SK-N-SH (cell line): ENCODE measurements around the gene KIF3C. TPM values are rescaled to one million over a fixed set of nuclear protein-coding genes. Genes with fewer than 3 reads are reported as not detected.

Experiments
- CTCF ChIA-PET: fragments of 300-600, 350-600 bp; formaldehyde crosslinking; extraction: SDS; loops from one replicate; lab custom pipeline; 2021; lab: Yijun Ruan, JAX
- POLR2A ChIA-PET: fragments of 350-600 bp; sonication (Branson Sonifier 250); formaldehyde crosslinking; extraction: SDS; loops from one replicate; lab custom pipeline; 2020; ENCODE audit warnings: antibody characterized with exemption, inconsistent platforms; lab: Yijun Ruan, JAX
- DNase-seq: peaks from one replicate; pipeline ENCODE4 v3.0.0; 2012
- H2AFZ ChIP-seq: fragments of 200-600 bp; sonication (generic); 2 replicates; pipeline ENCODE4 v1.8.1; 2016; ENCODE audit warnings: antibody characterized with exemption, mild to moderate bottlenecking, low read depth
- H3F3A ChIP-seq: fragments of 200-600 bp; sonication (generic); replicated peaks from 2 replicates; pipeline ENCODE3; 2016; ENCODE audit warnings: antibody characterized with exemption, mild to moderate bottlenecking; ENCODE audit not compliant: insufficient read depth
- H3K27ac ChIP-seq, 2 experiments: fragments of 200-500 bp in 1 of 2; fragments of 200-600 bp in 1 of 2; sonication (Bioruptor generic) in 1 of 2; sonication (generic), shearing (Covaris generic) in 1 of 2; 2 replicates each; pipeline versions ENCODE4 v1.5.1 to v1.6.1; 2014 to 2016; ENCODE audit warnings: low read depth in 2 of 2, inconsistent platforms in 1 of 2, low read length in 1 of 2, mild to moderate bottlenecking in 1 of 2, mixed read lengths in 1 of 2
- H3K27me3 ChIP-seq: fragments of 200-600 bp; sonication (generic), shearing (Covaris generic); 2 replicates; pipeline ENCODE4 v1.6.1; 2016; ENCODE audit warnings: mixed run types; ENCODE audit not compliant: insufficient read depth
- H3K36me3 ChIP-seq, 2 experiments: fragments of 200-500 bp in 1 of 2; fragments of 200-600 bp in 1 of 2; sonication (Bioruptor generic) in 1 of 2; sonication (generic) in 1 of 2; replicated peaks in 1 of 2; 2 replicates each; pipeline versions ENCODE3 to v1.5.1; 2014 to 2016; ENCODE audit warnings: low read length in 1 of 2, mild to moderate bottlenecking in 1 of 2; ENCODE audit not compliant: insufficient read depth in 2 of 2, control insufficient read depth in 1 of 2
- H3K4me1 ChIP-seq, 2 experiments: fragments of 200-500 bp in 1 of 2; fragments of 200-600 bp in 1 of 2; sonication (Bioruptor generic) in 1 of 2; sonication (generic), shearing (Covaris generic) in 1 of 2; 2 replicates each; pipeline versions ENCODE4 v1.5.1 to v1.6.1; 2014 to 2016; ENCODE audit warnings: low read depth in 1 of 2, low read length in 1 of 2, mixed run types in 1 of 2; ENCODE audit not compliant: insufficient read depth in 2 of 2, control insufficient read depth in 1 of 2
- H3K4me2 ChIP-seq: fragments of 200-600 bp; sonication (generic), shearing (Covaris generic); 2 replicates; pipeline ENCODE4 v1.6.1; 2017; ENCODE audit warnings: mixed run types
- H3K4me3 ChIP-seq, 2 experiments: fragments of 200-500 bp in 1 of 2; fragments of 200-600 bp in 1 of 2; sonication (Bioruptor generic) in 1 of 2; sonication (generic), shearing (Covaris generic) in 1 of 2; 2 replicates each; pipeline versions ENCODE4 v1.5.1 to v1.8.1; 2014 to 2016; ENCODE audit warnings: low read depth in 2 of 2, inconsistent platforms in 1 of 2, low read length in 1 of 2, mild to moderate bottlenecking in 1 of 2, mixed read lengths in 1 of 2, moderate library complexity in 1 of 2
- H3K79me2 ChIP-seq: fragments of 200-600 bp; sonication (generic); 2 replicates; pipeline ENCODE4 v1.8.1; 2017; ENCODE audit warnings: mild to moderate bottlenecking; ENCODE audit not compliant: insufficient read depth
- H3K9ac ChIP-seq: fragments of 200-600 bp; sonication (generic); 2 replicates; pipeline ENCODE4 v1.6.1; 2017; ENCODE audit warnings: mixed run types
- H3K9me2 ChIP-seq: fragments of 200-600 bp; sonication (generic); 2 replicates; pipeline ENCODE4 v1.6.1; 2017; ENCODE audit warnings: mixed run types
- H3K9me3 ChIP-seq: fragments of 200-600 bp; sonication (generic); 2 replicates; pipeline ENCODE4 v1.6.1; 2017; ENCODE audit warnings: mixed run types, mild to moderate bottlenecking, moderate library complexity
- H4K20me1 ChIP-seq: fragments of 200-600 bp; sonication (generic); 2 replicates; pipeline ENCODE4 v1.6.1; 2017; ENCODE audit warnings: mild to moderate bottlenecking, mixed run types; ENCODE audit not compliant: insufficient read depth
- CHD2 ChIP-seq: fragments of 150-350 bp; IDR thresholded peaks from 2 replicates; pipeline ENCODE4 v1.6.1; 2018; ENCODE audit warnings: low read length; ENCODE audit not compliant: partially characterized antibody
- EP300 ChIP-seq, 2 experiments: IDR thresholded peaks; 2 replicates each; pipeline versions ENCODE4 v1.4.0 to v1.6.1; 2012; ENCODE audit warnings: borderline replicate concordance in 1 of 2, low read depth in 1 of 2, low read length in 1 of 2
- EZH2phosphoT487 ChIP-seq: fragments of 200-600 bp; sonication (generic); IDR thresholded peaks from 2 replicates; pipeline ENCODE4 v1.6.1; 2017; ENCODE audit warnings: low read depth, mixed run types, mild to moderate bottlenecking, antibody characterized with exemption, moderate library complexity, borderline replicate concordance
- FOSL2 ChIP-seq: IDR thresholded peaks from 2 replicates; pipeline ENCODE4 v1.4.0; 2012; ENCODE audit warnings: low read depth, mild to moderate bottlenecking, moderate library complexity, borderline replicate concordance
- FOXJ3 ChIP-seq: sonication (generic); formaldehyde crosslinking; IDR thresholded peaks from 2 replicates; pipeline ENCODE4 v1.5.1; 2020; ENCODE audit warnings: mild to moderate bottlenecking, missing genetic modification reagents
- FOXM1 ChIP-seq: IDR thresholded peaks from 2 replicates; pipeline ENCODE4 v1.4.0; 2012; ENCODE audit warnings: low read depth, mild to moderate bottlenecking
- GABPA ChIP-seq: IDR thresholded peaks from 2 replicates; pipeline ENCODE4 v1.4.0; 2012; ENCODE audit warnings: low read depth, mild to moderate bottlenecking
- RFX5 ChIP-seq: IDR thresholded peaks from 2 replicates; pipeline ENCODE4 v1.6.1; 2012; ENCODE audit warnings: mild to moderate bottlenecking, improper control_type of control experiment, low read length
- WGBS: methylation state at CpG from one replicate; pipeline ENCODE4 v1.1.6; 2017; ENCODE audit warnings: low lambda C conversion rate; 5-methylcytosine and 5-hydroxymethylcytosine counted together
- polyA plus RNA-seq, 3 experiments: library from polyadenylated mRNA; depleted of rRNA; stranded (reverse); fragments of >200 nt; gene quantifications; 2 replicates each; pipeline ENCODE4 v1.2.3, GENCODE V29; 2012
- TF ChIP-seq, protein P1 (sequence below): IDR thresholded peaks from 2 replicates; pipeline ENCODE4 v1.4.0; 2012; ENCODE audit warnings: low read depth, borderline replicate concordance
- TF ChIP-seq, protein P2 (sequence below): IDR thresholded peaks from 2 replicates; pipeline ENCODE4; 2012
- TF ChIP-seq, protein P3 (sequence below): fragments of 200-600 bp; sonication (generic); IDR thresholded peaks from 2 replicates; pipeline ENCODE4 v1.6.1; 2017; ENCODE audit warnings: antibody characterized with exemption, mild to moderate bottlenecking, moderate library complexity
- TF ChIP-seq, protein P4 (sequence below): fragments of 150-350 bp; IDR thresholded peaks from 2 replicates; pipeline ENCODE4 v1.6.1; 2017; ENCODE audit warnings: antibody characterized with exemption, low read length, low read depth, borderline replicate concordance

The KIF3C gene
- polyA plus RNA-seq, 1 of the 3 experiments (the other 2 are of a cell fraction), result 29.5 TPM

DNA sequence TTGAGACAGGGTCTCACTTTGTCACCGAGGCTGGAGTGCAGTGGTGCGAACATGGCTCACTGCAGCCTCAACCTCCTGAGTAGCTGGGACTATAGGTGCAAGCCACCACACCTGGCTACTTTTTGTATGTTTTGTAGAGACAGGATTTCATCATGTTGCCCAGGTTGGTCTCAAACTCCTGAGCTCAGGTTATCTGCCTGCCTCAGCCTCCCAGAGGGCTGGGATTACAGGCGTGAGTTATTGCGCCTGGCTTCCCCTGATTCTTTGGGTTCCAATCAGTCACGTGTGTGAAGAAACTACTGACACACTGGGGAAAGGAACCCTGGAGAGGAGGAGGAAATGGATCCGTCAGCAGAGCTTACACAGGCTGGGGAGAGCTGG lies 29.3 kb upstream of the KIF3C start:
- CTCF ChIA-PET, result interaction anchor here (0.6 to 1.5 kb wide), 3 partner anchors 20 to 167 kb away, joined by 3 to 5 read pairs (median 3); no protein-coding TSS in a partner anchor
- WGBS, result 60% methylated on average over 6 of the region's 6 CpGs
- H3K4me2 ChIP-seq, result no peak overlapping the region

More for the DNA sequence above, 29.3 kb upstream of the KIF3C start:
- no peak overlapping the region for H2AFZ ChIP-seq
- TF ChIP-seq GABPA (no peak), EZH2phosphoT487 (no peak), FOXJ3 (CRISPR knock-in tag) (no peak), RFX5 (no peak), FOSL2 (no peak), FOXM1 (no peak), CHD2 (no peak), EP300 (IDR thresholded peaks at IDR 0.05; ENCODE audit: borderline replicate concordance in 1 of 2, low read depth in 1 of 2, low read length in 1 of 2) (no peak)
- TF ChIP-seq, protein P1, sequence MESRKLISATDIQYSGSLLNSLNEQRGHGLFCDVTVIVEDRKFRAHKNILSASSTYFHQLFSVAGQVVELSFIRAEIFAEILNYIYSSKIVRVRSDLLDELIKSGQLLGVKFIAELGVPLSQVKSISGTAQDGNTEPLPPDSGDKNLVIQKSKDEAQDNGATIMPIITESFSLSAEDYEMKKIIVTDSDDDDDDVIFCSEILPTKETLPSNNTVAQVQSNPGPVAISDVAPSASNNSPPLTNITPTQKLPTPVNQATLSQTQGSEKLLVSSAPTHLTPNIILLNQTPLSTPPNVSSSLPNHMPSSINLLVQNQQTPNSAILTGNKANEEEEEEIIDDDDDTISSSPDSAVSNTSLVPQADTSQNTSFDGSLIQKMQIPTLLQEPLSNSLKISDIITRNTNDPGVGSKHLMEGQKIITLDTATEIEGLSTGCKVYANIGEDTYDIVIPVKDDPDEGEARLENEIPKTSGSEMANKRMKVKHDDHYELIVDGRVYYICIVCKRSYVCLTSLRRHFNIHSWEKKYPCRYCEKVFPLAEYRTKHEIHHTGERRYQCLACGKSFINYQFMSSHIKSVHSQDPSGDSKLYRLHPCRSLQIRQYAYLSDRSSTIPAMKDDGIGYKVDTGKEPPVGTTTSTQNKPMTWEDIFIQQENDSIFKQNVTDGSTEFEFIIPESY, result no peak
- TF ChIP-seq, protein P2, sequence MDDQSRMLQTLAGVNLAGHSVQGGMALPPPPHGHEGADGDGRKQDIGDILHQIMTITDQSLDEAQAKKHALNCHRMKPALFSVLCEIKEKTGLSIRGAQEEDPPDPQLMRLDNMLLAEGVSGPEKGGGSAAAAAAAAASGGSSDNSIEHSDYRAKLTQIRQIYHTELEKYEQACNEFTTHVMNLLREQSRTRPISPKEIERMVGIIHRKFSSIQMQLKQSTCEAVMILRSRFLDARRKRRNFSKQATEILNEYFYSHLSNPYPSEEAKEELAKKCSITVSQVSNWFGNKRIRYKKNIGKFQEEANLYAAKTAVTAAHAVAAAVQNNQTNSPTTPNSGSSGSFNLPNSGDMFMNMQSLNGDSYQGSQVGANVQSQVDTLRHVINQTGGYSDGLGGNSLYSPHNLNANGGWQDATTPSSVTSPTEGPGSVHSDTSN, result no peak
- TF ChIP-seq, protein P3, sequence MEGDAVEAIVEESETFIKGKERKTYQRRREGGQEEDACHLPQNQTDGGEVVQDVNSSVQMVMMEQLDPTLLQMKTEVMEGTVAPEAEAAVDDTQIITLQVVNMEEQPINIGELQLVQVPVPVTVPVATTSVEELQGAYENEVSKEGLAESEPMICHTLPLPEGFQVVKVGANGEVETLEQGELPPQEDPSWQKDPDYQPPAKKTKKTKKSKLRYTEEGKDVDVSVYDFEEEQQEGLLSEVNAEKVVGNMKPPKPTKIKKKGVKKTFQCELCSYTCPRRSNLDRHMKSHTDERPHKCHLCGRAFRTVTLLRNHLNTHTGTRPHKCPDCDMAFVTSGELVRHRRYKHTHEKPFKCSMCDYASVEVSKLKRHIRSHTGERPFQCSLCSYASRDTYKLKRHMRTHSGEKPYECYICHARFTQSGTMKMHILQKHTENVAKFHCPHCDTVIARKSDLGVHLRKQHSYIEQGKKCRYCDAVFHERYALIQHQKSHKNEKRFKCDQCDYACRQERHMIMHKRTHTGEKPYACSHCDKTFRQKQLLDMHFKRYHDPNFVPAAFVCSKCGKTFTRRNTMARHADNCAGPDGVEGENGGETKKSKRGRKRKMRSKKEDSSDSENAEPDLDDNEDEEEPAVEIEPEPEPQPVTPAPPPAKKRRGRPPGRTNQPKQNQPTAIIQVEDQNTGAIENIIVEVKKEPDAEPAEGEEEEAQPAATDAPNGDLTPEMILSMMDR, result no peak
- TF ChIP-seq, protein P4, sequence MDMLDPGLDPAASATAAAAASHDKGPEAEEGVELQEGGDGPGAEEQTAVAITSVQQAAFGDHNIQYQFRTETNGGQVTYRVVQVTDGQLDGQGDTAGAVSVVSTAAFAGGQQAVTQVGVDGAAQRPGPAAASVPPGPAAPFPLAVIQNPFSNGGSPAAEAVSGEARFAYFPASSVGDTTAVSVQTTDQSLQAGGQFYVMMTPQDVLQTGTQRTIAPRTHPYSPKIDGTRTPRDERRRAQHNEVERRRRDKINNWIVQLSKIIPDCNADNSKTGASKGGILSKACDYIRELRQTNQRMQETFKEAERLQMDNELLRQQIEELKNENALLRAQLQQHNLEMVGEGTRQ, result no peak
- TF ChIP-seq, all 33 proteins: peak for 0
- Histone ChIP-seq H3K4me1 (peaks cover 0 to 11% of the 10 kb centered on the region in 2 experiments; a peak in 2 of 4 replicates), H3K9ac (no peak overlapping the region), H3K9me2 (no peaks in the 10 kb centered on the region), H3K27me3 (no peaks in the 10 kb centered on the region), H3K27ac (no peak overlapping the region), H4K20me1 (no peaks in the 10 kb centered on the region), H3K9me3 (no peaks in the 10 kb centered on the region), H3K79me2 (no peaks in the 10 kb centered on the region), H3K4me3 (no peak overlapping the region), H3K36me3 (no peaks in the 10 kb centered on the region), H3F3A (peaks cover 4% of the 10 kb centered on the region)
- POLR2A ChIA-PET, result no interaction called here
- no peak for DNase-seq
